Tibial nerve (tissue), 4 donors: ENCODE measurements around the gene PI16. TPM values are rescaled to one million over a fixed set of nuclear protein-coding genes. Genes with fewer than 3 reads are reported as not detected.

Source experiments
- DNase-seq, 2 donors: peaks; one replicate each; pipeline ENCODE4 v3.0.0-alpha.2; 2019; ENCODE audit warnings: low spot score in 2 of 2
- H3K27ac ChIP-seq, 4 donors: fragments of 200-600 bp; sonication (generic) in 3 of 4; one replicate each; pipeline ENCODE4 v1.5.1; 2017 to 2019; ENCODE audit warnings: mild to moderate bottlenecking in 1 of 4
- H3K27me3 ChIP-seq, 2 donors: fragments of 200-600 bp; sonication (generic) in 1 of 2; one replicate each; pipeline versions ENCODE4 v1.5.1 to v1.6.0; 2017 to 2019
- H3K36me3 ChIP-seq, 3 donors: fragments of 200-600 bp; sonication (generic); one replicate each; pipeline ENCODE4 v1.5.1; 2018 to 2019
- H3K4me1 ChIP-seq, 4 donors: fragments of 200-600 bp; sonication (generic) in 3 of 4; one replicate each; pipeline ENCODE4 v1.5.1; 2017 to 2019
- H3K4me3 ChIP-seq, 4 donors: fragments of 200-600 bp; sonication (generic) in 3 of 4; one replicate each; pipeline ENCODE4 v1.5.1; 2017 to 2019; ENCODE audit warnings: mild to moderate bottlenecking in 1 of 4, moderate library complexity in 1 of 4
- H3K9me3 ChIP-seq, 4 donors: fragments of 200-600 bp; sonication (generic) in 3 of 4; one replicate each; pipeline ENCODE4 v1.5.1; 2017 to 2019
- EP300 ChIP-seq, 2 donors: sonication (generic); formaldehyde crosslinking; IDR thresholded peaks; one replicate each; pipeline ENCODE4 v1.6.1; 2017; ENCODE audit warnings: antibody characterized with exemption in 2 of 2, mild to moderate bottlenecking in 1 of 2
- POLR2A ChIP-seq, 2 donors: fragments of 450-650 bp; IDR thresholded peaks; one replicate each; pipeline ENCODE4 v1.6.1; 2017; ENCODE audit warnings: antibody characterized with exemption in 2 of 2, mild to moderate bottlenecking in 2 of 2, moderate library complexity in 2 of 2
- WGBS, 2 donors: methylation state at CpG; one replicate each; pipeline ENCODE4 v1.1.5; 2018; 5-methylcytosine and 5-hydroxymethylcytosine counted together
- total RNA-seq, 4 donors: library from RNA; depleted of rRNA; stranded (reverse); fragments of >200 nt; gene quantifications; one replicate each; pipeline ENCODE4 v1.1.0, GENCODE V29; 2016
- TF ChIP-seq, protein P1 (sequence below), 5 experiments: fragments of 200-600 bp in 3 of 5; fragments of 450-650 bp in 2 of 5; sonication (generic) in 3 of 5; IDR thresholded peaks; one replicate each; pipeline ENCODE4 v1.5.1; 2016 to 2019; ENCODE audit warnings: antibody characterized with exemption in 5 of 5, mild to moderate bottlenecking in 3 of 5, moderate library complexity in 2 of 5

PI16 gene
- total RNA-seq, 4 donors from 2014 or later = 17.4 to 70.2 (median 46.2) TPM

DNA sequence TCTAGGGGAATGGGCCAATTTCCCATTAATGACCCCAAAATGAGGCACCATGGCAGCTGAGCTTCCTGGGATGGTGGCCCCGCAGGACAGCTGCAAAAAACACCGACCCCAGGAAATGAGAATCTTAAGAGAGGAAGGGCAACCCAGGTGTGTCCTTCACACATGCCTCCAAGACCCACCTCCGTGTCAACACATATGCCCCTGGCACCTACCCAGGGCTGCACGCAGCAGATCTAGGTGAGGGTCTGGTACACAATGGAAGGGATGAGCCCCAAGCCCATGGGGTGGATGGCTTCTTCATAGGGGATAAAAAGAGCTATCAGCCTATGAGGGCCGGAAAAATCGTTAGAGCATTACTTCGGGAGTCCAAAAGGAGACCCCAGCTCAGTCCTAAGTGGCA lies 22.0 kb downstream of the PI16 start:
- H3K27me3 ChIP-seq = no peaks in the 10 kb centered on the region
- no peak for DNase-seq
- 93 to 98% methylated on average over 7 of the region's 7 CpGs for WGBS, 2 donors
- TF ChIP-seq, protein P1, sequence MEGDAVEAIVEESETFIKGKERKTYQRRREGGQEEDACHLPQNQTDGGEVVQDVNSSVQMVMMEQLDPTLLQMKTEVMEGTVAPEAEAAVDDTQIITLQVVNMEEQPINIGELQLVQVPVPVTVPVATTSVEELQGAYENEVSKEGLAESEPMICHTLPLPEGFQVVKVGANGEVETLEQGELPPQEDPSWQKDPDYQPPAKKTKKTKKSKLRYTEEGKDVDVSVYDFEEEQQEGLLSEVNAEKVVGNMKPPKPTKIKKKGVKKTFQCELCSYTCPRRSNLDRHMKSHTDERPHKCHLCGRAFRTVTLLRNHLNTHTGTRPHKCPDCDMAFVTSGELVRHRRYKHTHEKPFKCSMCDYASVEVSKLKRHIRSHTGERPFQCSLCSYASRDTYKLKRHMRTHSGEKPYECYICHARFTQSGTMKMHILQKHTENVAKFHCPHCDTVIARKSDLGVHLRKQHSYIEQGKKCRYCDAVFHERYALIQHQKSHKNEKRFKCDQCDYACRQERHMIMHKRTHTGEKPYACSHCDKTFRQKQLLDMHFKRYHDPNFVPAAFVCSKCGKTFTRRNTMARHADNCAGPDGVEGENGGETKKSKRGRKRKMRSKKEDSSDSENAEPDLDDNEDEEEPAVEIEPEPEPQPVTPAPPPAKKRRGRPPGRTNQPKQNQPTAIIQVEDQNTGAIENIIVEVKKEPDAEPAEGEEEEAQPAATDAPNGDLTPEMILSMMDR (IDR thresholded peaks at IDR 0.05) = no peak
- no peak for TF ChIP-seq POLR2A (IDR thresholded peaks at IDR 0.05)
- peak overlapping the region in 1 of 4 donors; percentile 57 for H3K27ac ChIP-seq
- no peaks in the 10 kb centered on the region for H3K9me3 ChIP-seq
- H3K4me1 ChIP-seq = peaks cover 0 to 75% (median 12%) of the 10 kb centered on the region in 4 donors
- H3K36me3 ChIP-seq = peaks cover 12 to 83% (median 27%) of the 10 kb centered on the region in 3 donors
- no peak overlapping the region for H3K4me3 ChIP-seq

DNA sequence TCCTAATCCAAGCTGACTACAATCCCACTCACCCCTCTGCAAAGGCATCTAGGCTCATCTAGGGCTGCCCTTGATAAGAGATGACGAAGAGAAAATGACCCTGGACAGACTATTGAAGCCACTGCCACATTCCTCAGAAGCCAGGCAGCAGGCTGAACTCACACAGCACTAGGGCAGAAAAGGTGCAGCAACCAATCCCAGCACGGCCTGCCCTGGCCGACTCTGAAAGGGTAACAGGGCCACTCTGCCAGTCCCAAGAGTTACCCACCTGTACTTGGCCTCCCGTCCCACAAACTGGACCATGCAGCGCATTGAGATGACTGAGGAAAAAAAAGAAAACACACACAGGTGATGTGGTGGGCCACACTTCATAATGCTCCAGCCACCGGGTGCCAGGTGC lies 22.4 kb downstream of the PI16 start:
- peaks cover 0 to 76% (median 12%) of the 10 kb centered on the region in 4 donors for H3K4me1 ChIP-seq
- H3K4me3 ChIP-seq = no peak overlapping the region
- no peak for DNase-seq
- H3K27ac ChIP-seq = peak overlapping the region in 2 of 4 donors; percentile 16 to 57
- TF ChIP-seq, protein P1 (IDR thresholded peaks at IDR 0.05) = no peak
- TF ChIP-seq POLR2A (IDR thresholded peaks at IDR 0.05) = no peak
- no peak for TF ChIP-seq EP300 (IDR thresholded peaks at IDR 0.05)
- no peaks in the 10 kb centered on the region for H3K9me3 ChIP-seq
- 93 to 97% methylated on average over 6 of the region's 6 CpGs for WGBS, 2 donors
- no peaks in the 10 kb centered on the region for H3K27me3 ChIP-seq
- peaks cover 12 to 79% (median 22%) of the 10 kb centered on the region in 3 donors for H3K36me3 ChIP-seq

DNA sequence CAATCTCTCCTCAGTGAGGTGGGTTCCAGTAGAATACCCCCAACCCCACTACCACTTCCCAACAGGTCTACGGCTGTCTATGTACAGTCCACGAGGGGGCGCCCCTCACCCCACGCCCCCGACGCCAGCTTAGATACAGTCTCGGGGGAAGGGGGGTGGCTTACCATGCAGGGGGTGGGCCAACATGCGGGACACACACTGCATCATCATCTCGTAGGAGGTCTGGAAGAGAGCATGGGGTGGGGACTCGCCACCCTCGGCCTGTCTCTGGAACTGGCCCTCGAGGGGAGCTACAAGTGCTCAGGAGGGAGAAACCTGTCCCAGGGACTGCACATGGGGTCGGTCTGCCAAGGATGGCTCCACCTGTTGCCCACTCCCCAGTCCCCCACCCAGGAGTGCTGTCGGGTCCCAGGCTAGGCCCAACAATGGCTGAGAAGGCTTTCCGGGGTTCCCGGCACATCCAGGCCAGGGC lies 23.0 kb downstream of the PI16 start:
- H3K27me3 ChIP-seq = no peaks in the 10 kb centered on the region
- H3K4me1 ChIP-seq = peaks cover 0 to 76% (median 11%) of the 10 kb centered on the region in 4 donors
- DNase-seq = no peak
- peaks cover 12 to 73% (median 19%) of the 10 kb centered on the region in 3 donors for H3K36me3 ChIP-seq
- WGBS, 2 donors = 59 to 69% methylated on average over 15 to 16 of the region's 16 CpGs
- H3K27ac ChIP-seq = peak overlapping the region in 2 of 4 donors; percentile 15 to 54
- TF ChIP-seq, protein P1 (IDR thresholded peaks at IDR 0.05) = peak in 3 of 5 experiments; percentile 14 to 30 (median 24)
- no peak for TF ChIP-seq POLR2A (IDR thresholded peaks at IDR 0.05)
- no peak overlapping the region for H3K4me3 ChIP-seq
- H3K9me3 ChIP-seq = no peaks in the 10 kb centered on the region

DNA sequence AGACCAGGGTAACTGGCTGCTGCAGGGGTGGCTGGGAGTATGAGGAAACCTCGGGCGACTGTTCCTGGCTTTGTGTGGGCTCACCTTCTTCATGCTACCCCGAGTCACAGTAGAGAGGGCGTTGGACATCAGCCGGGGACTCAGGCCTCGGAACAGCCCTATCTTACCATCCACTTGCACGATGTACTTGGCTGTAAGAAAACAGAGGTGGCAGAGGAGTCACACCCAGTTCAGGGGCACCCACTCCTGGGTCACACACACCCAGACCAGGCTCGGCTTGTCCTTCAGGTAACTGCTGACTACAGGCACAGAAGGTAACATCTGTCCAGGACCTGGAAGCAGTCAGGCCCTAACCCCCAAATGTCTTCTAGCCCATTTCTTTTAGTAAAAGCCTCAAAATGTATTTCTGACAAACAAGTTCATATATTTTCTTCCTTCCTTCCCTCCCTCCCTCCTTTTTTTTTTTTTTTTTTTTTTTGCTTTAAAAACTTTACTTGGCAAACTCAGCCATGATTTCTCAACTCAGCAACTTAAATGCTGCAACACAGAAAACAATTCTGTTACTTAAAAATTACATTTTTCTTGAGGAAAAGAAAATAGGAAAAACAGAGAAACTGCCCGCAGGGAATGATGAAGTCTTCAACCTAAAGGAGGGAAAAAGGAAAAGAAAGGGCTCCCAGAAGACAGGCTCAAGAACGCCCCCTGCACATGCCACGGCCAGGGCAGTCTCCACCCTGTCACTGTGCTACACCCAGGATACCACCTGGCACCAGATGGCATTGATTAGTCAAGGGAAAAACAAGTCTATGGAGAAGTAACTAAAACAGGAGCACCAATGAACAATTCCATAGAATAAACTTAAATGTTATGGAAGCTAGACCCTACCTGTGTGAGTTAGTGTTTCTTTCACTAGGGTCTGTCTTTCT lies 24.1 kb downstream of the PI16 start:
- TF ChIP-seq POLR2A (IDR thresholded peaks at IDR 0.05) = no peak
- Histone ChIP-seq H3K4me3 (no peak overlapping the region), H3K27ac (peak overlapping the region in 1 of 4 donors; percentile 54), H3K4me1 (peaks cover 0 to 76% (median 13%) of the 10 kb centered on the region in 4 donors), H3K36me3 (peaks cover 12 to 62% (median 19%) of the 10 kb centered on the region in 3 donors), H3K27me3 (no peaks in the 10 kb centered on the region), H3K9me3 (no peaks in the 10 kb centered on the region)
- no peak for DNase-seq
- 70 to 81% methylated on average over 11 of the region's 11 CpGs for WGBS, 2 donors

DNA sequence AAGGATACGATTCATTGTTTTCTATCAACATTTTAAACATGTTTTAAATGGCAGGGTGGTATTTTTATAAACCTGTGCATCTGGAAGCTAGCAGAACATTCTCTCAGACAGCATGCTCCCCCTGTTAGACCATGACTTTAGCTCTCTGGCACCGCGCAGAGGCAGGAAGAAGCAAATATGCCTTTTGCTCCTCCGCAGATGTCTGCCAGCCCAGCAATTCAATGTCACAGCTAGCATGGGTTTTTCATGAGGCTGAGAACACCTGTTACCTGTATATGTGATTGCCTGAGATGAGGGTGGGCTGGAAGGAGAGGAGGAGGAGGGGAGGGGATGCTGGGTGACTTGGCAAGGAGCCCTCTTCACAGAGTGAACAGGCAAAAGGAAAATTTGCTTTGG lies 24.8 kb downstream of the PI16 start:
- peaks cover 0 to 79% (median 18%) of the 10 kb centered on the region in 4 donors for H3K4me1 ChIP-seq
- peak overlapping the region in 1 of 4 donors; percentile 54 for H3K27ac ChIP-seq
- TF ChIP-seq EP300 (IDR thresholded peaks at IDR 0.05) = peak in 1 of 2 donors; percentile 12
- TF ChIP-seq, protein P1 (IDR thresholded peaks at IDR 0.05) = peak; percentile 25 to 73 (median 62)
- no peak for TF ChIP-seq POLR2A (IDR thresholded peaks at IDR 0.05)
- 29 to 42% methylated on average over 4 of the region's 4 CpGs for WGBS, 2 donors
- no peak overlapping the region for H3K4me3 ChIP-seq
- no peaks in the 10 kb centered on the region for H3K27me3 ChIP-seq
- DNase-seq = peak in 1 of 2 donors; percentile 60
- peaks cover 12 to 55% (median 19%) of the 10 kb centered on the region in 3 donors for H3K36me3 ChIP-seq
- H3K9me3 ChIP-seq = no peaks in the 10 kb centered on the region
